GM18519 (cell line): ENCODE results near the gene MPRIP.

Experiments used
- ATAC-seq: cut with Tn5 transposase; IDR thresholded peaks from one replicate; pipeline ENCODE4 v1.9.1; 2021; ENCODE audit warnings: mild to moderate bottlenecking, moderate library complexity; ENCODE audit not compliant: unreplicated experiment, low FRiP score

MPRIP gene

GRCh38 chr17:17027442-17028058 is 14.7 kb upstream of the MPRIP start:
- no peak for ATAC-seq

- no peak for ATAC-seq
These were observed 14.0 kb upstream of the MPRIP start for GRCh38 chr17:17028059-17028877.

GRCh38 chr17:17028878-17029535 is 13.2 kb upstream of the MPRIP start:
- ATAC-seq, result no peak

GRCh38 chr17:17029938-17030337 is 12.3 kb upstream of the MPRIP start:
- no peak for ATAC-seq

GRCh38 chr17:17030515-17031211 is 11.6 kb upstream of the MPRIP start:
- no peak for ATAC-seq

GRCh38 chr17:17032131-17032692 is 10.0 kb upstream of the MPRIP start:
- no peak for ATAC-seq

GRCh38 chr17:17033466-17033865 is 8.8 kb upstream of the MPRIP start:
- ATAC-seq, result no peak

- no peak for ATAC-seq
These were observed 8.2 kb upstream of the MPRIP start for GRCh38 chr17:17034026-17034425.

- no peak for ATAC-seq
These were observed 7.7 kb upstream of the MPRIP start for GRCh38 chr17:17034496-17035075.

GRCh38 chr17:17035490-17035889 is 6.8 kb upstream of the MPRIP start:
- ATAC-seq, result no peak

- ATAC-seq, result no peak
These were observed 6.2 kb upstream of the MPRIP start for GRCh38 chr17:17035920-17036523.

- ATAC-seq, result no peak
These were observed 5.7 kb upstream of the MPRIP start for GRCh38 chr17:17036524-17036998.

GRCh38 chr17:17039911-17040310 is 2.3 kb upstream of the MPRIP start:
- ATAC-seq, result no peak

- ATAC-seq, result no peak
These were observed 1.2 kb upstream of the MPRIP start for GRCh38 chr17:17041018-17041521.

GRCh38 chr17:17041571-17042383 is 480 bp upstream of the MPRIP start:
- ATAC-seq, result peak; percentile 86

- ATAC-seq, result no peak
These were observed 699 bp downstream of the MPRIP start for GRCh38 chr17:17042851-17043460.

GRCh38 chr17:17043461-17044271 is 1.4 kb downstream of the MPRIP start:
- no peak for ATAC-seq
